H9 (cell line): ENCODE measurements around the gene MMRN1. TPM values are rescaled to one million over a fixed set of nuclear protein-coding genes. Genes with fewer than 3 reads are reported as not detected.

Source experiments
- DNase-seq: peaks from one replicate; pipeline ENCODE4 v3.0.0-alpha.2; 2017
- H2AFZ ChIP-seq: one replicate; pipeline ENCODE4 v1.6.1; 2013; ENCODE audit warnings: mild to moderate bottlenecking, low read length, control low read depth, moderate library complexity
- H2AK5ac ChIP-seq: 2 replicates; pipeline ENCODE4 v1.6.1; 2013; ENCODE audit warnings: low read length, control low read depth, mixed read lengths; ENCODE audit not compliant: insufficient read length
- H2BK120ac ChIP-seq: one replicate; pipeline ENCODE4 v1.6.1; 2013; ENCODE audit warnings: low read depth, mild to moderate bottlenecking, low read length, control low read depth, inconsistent platforms; ENCODE audit not compliant: poor library complexity, severe bottlenecking
- H2BK12ac ChIP-seq: 2 replicates; pipeline ENCODE4 v1.6.1; 2013; ENCODE audit warnings: low read length, control low read depth, mixed read lengths, low read depth; ENCODE audit not compliant: insufficient read length
- H2BK15ac ChIP-seq: 2 replicates; pipeline ENCODE4 v1.6.1; 2013; ENCODE audit warnings: low read depth, low read length, control low read depth
- H2BK20ac ChIP-seq: one replicate; pipeline ENCODE4 v1.6.1; 2013; ENCODE audit warnings: low read depth, mild to moderate bottlenecking, low read length, control low read depth, inconsistent platforms; ENCODE audit not compliant: poor library complexity, severe bottlenecking
- H2BK5ac ChIP-seq: 2 replicates; pipeline ENCODE4 v1.6.1; 2013; ENCODE audit warnings: low read length, control low read depth, mixed read lengths; ENCODE audit not compliant: insufficient read length
- H3K14ac ChIP-seq: 2 replicates; pipeline ENCODE4 v1.6.1; 2013; ENCODE audit warnings: low read length, control low read depth; ENCODE audit not compliant: insufficient read depth
- H3K18ac ChIP-seq: 2 replicates; pipeline ENCODE4 v1.6.1; 2013; ENCODE audit warnings: low read depth, mild to moderate bottlenecking, mixed read lengths, low read length, control low read depth; ENCODE audit not compliant: insufficient read length
- H3K23ac ChIP-seq: 2 replicates; pipeline ENCODE4 v1.6.1; 2013; ENCODE audit warnings: low read length, control low read depth, mixed read lengths, low read depth; ENCODE audit not compliant: insufficient read length
- H3K23me2 ChIP-seq: 2 replicates; pipeline ENCODE4 v1.6.1; 2013; ENCODE audit warnings: low read depth, mild to moderate bottlenecking, mixed read lengths, low read length, control low read depth; ENCODE audit not compliant: insufficient read length, poor library complexity, severe bottlenecking
- H3K27ac ChIP-seq: 2 replicates; pipeline ENCODE4 v1.5.1; 2013; ENCODE audit warnings: low read length, control low read depth, mixed read lengths, low read depth; ENCODE audit not compliant: insufficient read length
- H3K27me3 ChIP-seq: 2 replicates; pipeline ENCODE4 v1.6.1; 2013; ENCODE audit warnings: low read length, control low read depth, inconsistent platforms; ENCODE audit not compliant: insufficient read depth
- H3K4ac ChIP-seq: 2 replicates; pipeline ENCODE4 v1.6.1; 2013; ENCODE audit warnings: low read depth, mild to moderate bottlenecking, control low read depth, inconsistent platforms, low read length, moderate library complexity
- H3K4me1 ChIP-seq: 2 replicates; pipeline ENCODE4 v1.6.1; 2013; ENCODE audit warnings: low read length, control low read depth, inconsistent platforms; ENCODE audit not compliant: insufficient read depth
- H3K4me2 ChIP-seq: 2 replicates; pipeline ENCODE4 v1.6.1; 2013; ENCODE audit warnings: low read length, control low read depth, mixed read lengths; ENCODE audit not compliant: insufficient read length, insufficient read depth
- H3K56ac ChIP-seq: 2 replicates; pipeline ENCODE4 v1.6.1; 2013; ENCODE audit warnings: low read depth, mild to moderate bottlenecking, mixed read lengths, low read length, control low read depth; ENCODE audit not compliant: insufficient read length
- H3K79me1 ChIP-seq: 2 replicates; pipeline ENCODE4 v1.6.1; 2013; ENCODE audit warnings: low read depth, mild to moderate bottlenecking, moderate library complexity, low read length, control low read depth, inconsistent platforms; ENCODE audit not compliant: insufficient read depth, poor library complexity, severe bottlenecking
- H3K79me2 ChIP-seq: 2 replicates; pipeline ENCODE4 v1.6.1; 2013; ENCODE audit warnings: low read length, control low read depth, inconsistent platforms; ENCODE audit not compliant: insufficient read depth
- H3K9ac ChIP-seq: 2 replicates; pipeline ENCODE4 v1.6.1; 2013; ENCODE audit warnings: low read length, control low read depth, mixed read lengths; ENCODE audit not compliant: insufficient read length; ENCODE audit errors: extremely low read depth
- H3K9me3 ChIP-seq: one replicate; pipeline ENCODE4 v1.6.1; 2013; ENCODE audit warnings: low read depth, low read length, inconsistent platforms; ENCODE audit not compliant: control insufficient read depth
- H3T11ph ChIP-seq: one replicate; pipeline ENCODE4 v1.6.1; 2013; ENCODE audit warnings: mild to moderate bottlenecking, low read length, control low read depth, inconsistent platforms
- H4K20me1 ChIP-seq: one replicate; pipeline ENCODE4 v1.6.1; 2013; ENCODE audit not compliant: control insufficient read depth, insufficient read length, insufficient read depth
- H4K5ac ChIP-seq: 2 replicates; pipeline ENCODE4 v1.6.1; 2013; ENCODE audit warnings: low read depth, mild to moderate bottlenecking, mixed read lengths, low read length, control low read depth; ENCODE audit not compliant: insufficient read length
- H4K8ac ChIP-seq: replicated peaks from 2 replicates; pipeline ENCODE4 v1.6.1; 2013; ENCODE audit warnings: low read length, control low read depth, mixed read lengths, low read depth; ENCODE audit not compliant: insufficient read length
- H4K91ac ChIP-seq: 2 replicates; pipeline ENCODE4 v1.6.1; 2013; ENCODE audit warnings: low read depth, mild to moderate bottlenecking, moderate library complexity, mixed read lengths, low read length, control low read depth; ENCODE audit not compliant: insufficient read length
- H3K27ac Mint-ChIP-seq, 3 experiments: 2 replicates in 2 of 3; 3 replicates in 1 of 3; pipeline ENCODE4 v1.8.0; 2020 to 2021; ENCODE audit warnings: mixed read lengths in 3 of 3, mild to moderate bottlenecking in 1 of 3, moderate library complexity in 1 of 3
- H3K27me3 Mint-ChIP-seq: 2 replicates; pipeline ENCODE4 v1.8.0; 2021; ENCODE audit warnings: low read depth, mild to moderate bottlenecking, moderate library complexity, mixed read lengths
- H3K36me3 Mint-ChIP-seq, 3 experiments: 2 replicates in 2 of 3; 3 replicates in 1 of 3; pipeline ENCODE4 v1.8.0; 2020 to 2021; ENCODE audit warnings: low read depth in 3 of 3, mixed read lengths in 3 of 3; ENCODE audit not compliant: insufficient read depth in 1 of 3
- H3K4me1 Mint-ChIP-seq, 2 experiments: 2 replicates each; pipeline ENCODE4 v1.8.0; 2020; ENCODE audit warnings: mixed read lengths in 2 of 2
- H3K4me3 Mint-ChIP-seq, 2 experiments: 2 replicates in 1 of 2; 3 replicates in 1 of 2; pipeline ENCODE4 v1.8.0; 2020 to 2021; ENCODE audit warnings: mild to moderate bottlenecking in 2 of 2, mixed read lengths in 2 of 2, moderate library complexity in 1 of 2
- H3K9me3 Mint-ChIP-seq, 2 experiments: 2 replicates in 1 of 2; 3 replicates in 1 of 2; pipeline ENCODE4 v1.8.0; 2020; ENCODE audit warnings: mild to moderate bottlenecking in 2 of 2, mixed read lengths in 2 of 2, moderate library complexity in 1 of 2
- WGBS: extraction: QIAGEN DNeasy Blood & Tissue Kit; methylation state at CpG from one replicate; pipeline ENCODE4 v1.1.7; 2013; ENCODE audit warnings: missing lambda C conversion rate, low lambda C conversion rate, mixed read lengths; ENCODE audit not compliant: insufficient read length; ENCODE audit errors: extremely low coverage; 5-methylcytosine and 5-hydroxymethylcytosine counted together
- total RNA-seq: library from RNA; stranded (reverse); gene quantifications from 2 replicates; pipeline ENCODE4 v1.2.1, GENCODE V29; 2021
- TF ChIP-seq, protein P1 (sequence below): fragments of 200-600 bp; sonication (generic); conservative IDR thresholded peaks from 3 replicates; pipeline ENCODE4 v1.8.0; 2021; ENCODE audit warnings: antibody characterized with exemption, mild to moderate bottlenecking

MMRN1 gene
- total RNA-seq, 1 experiment from 2014 or later: not detected

DNA sequence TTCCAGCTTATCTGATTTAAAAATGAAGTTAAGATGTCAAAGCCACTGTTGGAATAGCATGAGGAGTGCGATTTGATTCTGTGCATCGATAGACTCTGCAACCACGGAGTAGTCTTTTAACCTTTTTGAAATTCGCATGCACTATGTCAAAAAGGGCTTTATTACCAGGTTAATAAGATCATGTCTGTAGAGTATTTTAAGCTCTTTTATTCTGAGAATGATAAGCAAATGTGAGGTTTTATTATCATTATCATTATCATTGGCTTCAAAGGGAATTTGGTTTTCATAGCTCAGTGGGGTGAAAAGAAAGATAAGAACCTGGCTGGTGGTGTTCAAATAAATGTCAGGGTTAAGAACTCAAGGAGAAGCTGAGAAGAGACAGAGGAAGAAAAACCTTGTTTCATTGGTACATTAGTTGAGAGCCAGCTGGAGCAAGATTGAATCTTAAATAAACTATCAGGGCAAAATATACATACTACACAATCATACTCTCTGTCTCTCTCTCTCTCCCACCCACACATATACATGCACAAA is 102.6 kb downstream of the MMRN1 start:
- Histone ChIP-seq H2BK120ac (no peak overlapping the region), H2BK5ac (no peak overlapping the region), H2BK20ac (no peak overlapping the region), H3K4ac (no peak overlapping the region), H3K4me2 (no peak overlapping the region), H2AK5ac (no peak overlapping the region), H2BK12ac (no peak overlapping the region), H4K8ac (no peak overlapping the region), H3K79me1 (no peaks in the 10 kb centered on the region), H2BK15ac (no peak overlapping the region), H3K18ac (no peak overlapping the region), H4K91ac (no peak overlapping the region), H3K4me1 (no peaks in the 10 kb centered on the region), H3K23me2 (no peaks in the 10 kb centered on the region), H3K79me2 (no peaks in the 10 kb centered on the region), H3K9ac (no peak overlapping the region), H2AFZ (no peak overlapping the region), H3T11ph (no peak overlapping the region), H3K27ac (no peak overlapping the region), H3K23ac (no peak overlapping the region), H3K9me3 (no peaks in the 10 kb centered on the region), H3K27me3 (no peaks in the 10 kb centered on the region), H4K5ac (no peak overlapping the region), H4K20me1 (no peaks in the 10 kb centered on the region), H3K56ac (no peak overlapping the region), H3K14ac (no peak overlapping the region)
- TF ChIP-seq, protein P1, sequence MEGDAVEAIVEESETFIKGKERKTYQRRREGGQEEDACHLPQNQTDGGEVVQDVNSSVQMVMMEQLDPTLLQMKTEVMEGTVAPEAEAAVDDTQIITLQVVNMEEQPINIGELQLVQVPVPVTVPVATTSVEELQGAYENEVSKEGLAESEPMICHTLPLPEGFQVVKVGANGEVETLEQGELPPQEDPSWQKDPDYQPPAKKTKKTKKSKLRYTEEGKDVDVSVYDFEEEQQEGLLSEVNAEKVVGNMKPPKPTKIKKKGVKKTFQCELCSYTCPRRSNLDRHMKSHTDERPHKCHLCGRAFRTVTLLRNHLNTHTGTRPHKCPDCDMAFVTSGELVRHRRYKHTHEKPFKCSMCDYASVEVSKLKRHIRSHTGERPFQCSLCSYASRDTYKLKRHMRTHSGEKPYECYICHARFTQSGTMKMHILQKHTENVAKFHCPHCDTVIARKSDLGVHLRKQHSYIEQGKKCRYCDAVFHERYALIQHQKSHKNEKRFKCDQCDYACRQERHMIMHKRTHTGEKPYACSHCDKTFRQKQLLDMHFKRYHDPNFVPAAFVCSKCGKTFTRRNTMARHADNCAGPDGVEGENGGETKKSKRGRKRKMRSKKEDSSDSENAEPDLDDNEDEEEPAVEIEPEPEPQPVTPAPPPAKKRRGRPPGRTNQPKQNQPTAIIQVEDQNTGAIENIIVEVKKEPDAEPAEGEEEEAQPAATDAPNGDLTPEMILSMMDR: no peak
- no peak for DNase-seq
- no peaks in the 10 kb centered on the region for H3K27me3 Mint-ChIP-seq
- H3K4me3 Mint-ChIP-seq: no peak overlapping the region
- WGBS: no CpG with 5 or more reads among the region's 4 CpGs
- no peaks in the 10 kb centered on the region for H3K36me3 Mint-ChIP-seq
- H3K9me3 Mint-ChIP-seq: no peaks in the 10 kb centered on the region
- no peak overlapping the region for H3K27ac Mint-ChIP-seq
- peaks cover 15 to 23% of the 10 kb centered on the region in 2 experiments for H3K4me1 Mint-ChIP-seq
